OCI-M1 (cell line): ENCODE data around the gene PLCL1.

Experiments
- DNase-seq: peaks from one replicate; lab custom pipeline; 2025; lab: John Stamatoyannopoulos, UW

The PLCL1 gene

DNA sequence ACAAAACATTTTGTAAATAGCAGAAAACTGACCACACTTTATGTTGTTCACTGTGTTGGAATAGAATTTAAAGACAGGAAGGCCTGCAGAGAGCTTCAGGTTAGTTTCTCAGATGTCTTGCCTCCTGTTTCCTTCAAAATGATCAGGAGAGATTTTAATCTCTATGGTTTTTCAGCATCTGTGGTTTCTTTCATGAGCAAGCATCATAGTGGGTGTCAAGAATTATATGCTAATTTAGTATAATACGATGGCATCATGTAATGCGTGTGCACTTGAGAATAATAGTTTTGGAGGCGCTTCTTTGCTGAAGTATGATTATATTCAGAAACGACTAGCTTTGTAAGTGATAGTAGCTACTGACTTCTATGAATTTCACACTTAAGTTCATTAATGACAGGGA lies 149.9 kb downstream of the PLCL1 start:
- DNase-seq, result no peak

DNA sequence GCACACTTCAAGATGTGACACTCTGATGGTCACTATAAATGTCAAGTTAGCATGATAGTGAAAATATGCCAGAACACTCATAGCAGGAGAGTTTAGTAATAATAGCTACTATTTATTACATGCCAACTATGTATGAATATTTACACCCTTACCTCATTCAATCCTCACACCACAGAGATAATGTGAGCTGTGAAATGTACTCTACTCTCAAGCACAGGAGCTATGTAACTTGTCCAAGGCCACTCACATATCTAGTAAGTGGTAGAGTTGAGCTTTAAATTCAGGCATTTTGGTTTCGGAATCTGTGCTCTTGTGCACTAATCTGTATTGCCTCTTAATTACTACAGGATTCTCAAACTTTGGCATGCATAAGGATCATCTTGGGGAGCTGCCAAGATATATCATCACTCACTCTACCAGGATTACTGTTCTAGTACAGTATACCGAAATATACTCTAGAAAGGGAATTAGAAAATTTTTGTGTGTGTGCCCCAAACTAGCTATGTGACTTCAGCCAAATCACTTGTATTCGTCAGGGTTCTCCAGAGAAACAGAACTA lies 154.3 kb downstream of the PLCL1 start:
- no peak for DNase-seq

DNA sequence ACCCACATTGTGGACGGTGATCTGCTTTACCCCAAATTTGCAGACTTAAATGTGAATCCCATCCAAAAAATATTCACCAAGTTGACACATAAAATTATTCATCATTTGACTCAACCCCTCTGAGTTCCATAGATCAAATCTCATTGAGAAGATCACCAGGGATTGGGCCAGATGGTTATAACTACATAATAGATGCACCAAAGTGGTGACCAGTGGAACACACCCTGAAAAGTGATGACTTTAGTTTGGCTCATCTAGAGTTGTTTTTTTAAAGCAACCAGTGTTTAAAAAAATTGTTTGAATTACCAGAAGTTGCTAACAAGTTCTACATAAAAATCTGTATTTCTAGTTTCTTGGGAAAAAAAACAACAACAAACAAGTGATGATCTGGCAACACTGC lies 155.0 kb downstream of the PLCL1 start:
- DNase-seq, result no peak

DNA sequence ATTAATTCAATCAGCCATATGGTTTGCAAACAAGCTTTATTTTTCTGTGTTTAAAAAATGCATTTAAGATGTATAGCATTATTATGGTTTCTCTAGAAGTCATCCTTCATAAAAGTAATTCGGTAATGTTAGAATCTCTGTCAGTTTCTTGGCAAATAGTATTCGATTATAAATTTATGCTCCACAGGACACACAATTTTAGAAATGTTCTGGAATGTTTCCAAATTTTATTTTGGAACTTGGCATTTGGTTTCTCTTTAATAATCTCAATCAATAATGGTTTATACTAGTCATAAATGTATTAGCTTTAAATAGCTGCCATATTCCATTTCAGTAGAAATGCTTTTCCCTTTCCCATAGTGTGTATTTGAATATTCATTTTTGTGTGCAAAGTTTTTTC lies 156.4 kb downstream of the PLCL1 start:
- DNase-seq, result no peak

DNA sequence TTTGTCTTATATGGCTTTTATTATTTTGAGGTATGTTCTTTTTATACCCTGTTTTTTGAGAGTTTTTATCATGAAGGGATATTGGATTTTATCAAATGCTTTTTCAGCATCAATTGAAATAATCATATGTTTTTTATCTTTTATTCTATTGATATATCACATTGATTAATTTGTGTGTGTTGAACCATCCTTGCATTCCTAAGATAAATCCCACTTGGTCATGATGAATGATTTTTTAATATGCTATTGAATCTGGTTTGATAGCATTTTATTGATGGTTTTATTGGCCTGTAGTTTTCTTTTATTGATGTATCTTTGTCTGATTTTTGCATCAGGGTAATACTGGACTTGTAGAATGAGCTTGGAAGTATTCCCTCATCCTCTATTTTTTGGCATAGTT lies 160.3 kb downstream of the PLCL1 start:
- no peak for DNase-seq

DNA sequence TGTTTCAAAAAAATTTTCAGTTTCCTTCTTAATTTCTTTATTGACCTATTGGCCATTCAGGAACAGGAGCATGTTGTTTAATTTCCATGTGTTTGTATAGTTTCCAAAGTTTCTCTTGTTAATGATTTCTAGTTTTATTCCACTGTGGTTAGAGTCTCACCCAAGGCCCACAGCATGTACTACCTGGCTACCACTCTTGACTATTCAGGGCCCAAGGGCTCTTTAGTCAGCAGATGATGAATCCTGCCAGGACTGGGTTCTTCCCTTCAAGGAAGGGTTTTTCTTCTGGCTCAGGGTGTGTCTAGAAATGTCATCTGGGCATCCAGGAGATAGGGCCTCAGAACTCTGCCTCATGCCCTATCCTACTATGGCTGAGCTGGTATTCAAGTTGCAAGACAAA lies 161.4 kb downstream of the PLCL1 start:
- DNase-seq, result no peak

DNA sequence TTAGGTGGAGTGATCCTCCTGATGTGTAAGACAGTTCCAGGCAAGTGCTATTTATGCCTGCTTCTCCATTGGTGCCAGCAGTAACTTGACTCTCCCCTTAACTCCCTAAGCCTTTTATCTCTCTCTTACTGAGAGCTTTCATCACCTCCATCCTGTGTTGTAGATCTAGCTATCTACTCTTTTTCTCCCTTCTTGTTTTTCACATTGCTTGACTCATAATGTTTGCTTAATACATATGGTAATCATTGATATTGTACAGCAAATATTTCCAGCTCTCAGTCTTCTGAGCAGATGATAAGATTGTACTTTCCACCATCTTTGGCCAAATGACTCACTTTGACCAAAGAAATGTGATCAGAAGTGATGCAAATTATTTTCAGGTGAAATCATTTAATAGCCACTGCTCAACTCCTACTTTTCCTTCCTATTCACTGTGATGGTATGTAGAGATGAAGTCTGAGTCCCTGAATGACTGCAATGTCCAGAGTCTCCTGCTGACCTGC lies 165.0 kb downstream of the PLCL1 start:
- peak; percentile 6 for DNase-seq

DNA sequence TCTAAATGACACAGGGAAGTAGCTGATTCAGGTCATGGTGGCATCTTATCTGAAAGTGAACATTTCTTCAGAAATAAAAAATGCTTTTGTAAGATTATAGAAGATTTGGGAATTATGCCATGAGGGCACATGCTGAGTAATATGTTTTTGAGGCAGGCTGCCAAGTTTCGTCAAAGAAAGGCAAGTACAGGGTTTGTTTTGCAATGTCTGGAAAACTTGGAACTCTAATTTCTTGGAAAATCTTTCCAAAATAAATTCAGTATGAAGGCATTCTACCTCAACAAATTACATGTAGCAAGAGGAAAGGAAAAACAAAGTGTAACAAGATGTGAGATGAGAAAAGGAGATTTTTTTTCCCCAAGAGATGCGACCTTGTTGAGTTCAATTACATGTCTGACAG lies 167.7 kb downstream of the PLCL1 start:
- DNase-seq, result no peak

DNA sequence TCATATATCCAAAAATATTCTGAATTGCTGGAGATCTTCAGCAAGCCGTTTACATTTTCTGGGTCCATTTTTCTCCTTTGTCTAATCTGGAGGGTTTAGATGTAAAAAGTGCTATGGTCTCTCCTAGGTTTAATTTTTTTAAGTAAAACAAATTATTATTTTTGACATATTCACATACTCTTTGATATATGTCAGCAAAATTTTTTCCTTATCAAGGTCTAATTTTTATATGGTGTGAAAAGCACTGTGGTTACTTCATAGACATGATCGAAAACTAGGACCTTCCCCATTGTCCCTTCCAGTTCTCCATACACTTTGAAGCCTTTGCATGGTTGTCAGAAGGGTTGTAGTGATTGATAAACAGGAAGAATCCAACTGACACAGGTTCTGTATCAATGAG lies 168.2 kb downstream of the PLCL1 start:
- DNase-seq, result no peak

DNA sequence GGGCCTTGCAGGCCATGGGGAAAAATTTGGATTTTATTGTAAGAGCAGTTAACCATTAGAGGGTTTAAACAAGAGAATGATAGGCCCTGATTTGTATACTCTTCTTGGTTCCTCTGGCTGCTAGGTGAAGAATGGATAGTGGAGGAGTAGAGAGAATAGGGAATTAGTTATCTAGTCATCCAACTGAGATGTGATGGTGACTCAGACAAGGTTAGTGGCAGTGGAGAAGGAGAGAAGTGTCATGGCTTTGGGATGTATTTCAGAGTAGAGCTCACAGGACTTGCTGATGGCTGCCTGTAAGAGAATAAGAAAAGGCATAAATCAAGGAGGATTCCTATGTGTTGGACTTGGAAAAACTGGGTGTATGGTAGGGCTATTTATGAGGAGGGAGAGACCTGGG lies 169.4 kb downstream of the PLCL1 start:
- no peak for DNase-seq

DNA sequence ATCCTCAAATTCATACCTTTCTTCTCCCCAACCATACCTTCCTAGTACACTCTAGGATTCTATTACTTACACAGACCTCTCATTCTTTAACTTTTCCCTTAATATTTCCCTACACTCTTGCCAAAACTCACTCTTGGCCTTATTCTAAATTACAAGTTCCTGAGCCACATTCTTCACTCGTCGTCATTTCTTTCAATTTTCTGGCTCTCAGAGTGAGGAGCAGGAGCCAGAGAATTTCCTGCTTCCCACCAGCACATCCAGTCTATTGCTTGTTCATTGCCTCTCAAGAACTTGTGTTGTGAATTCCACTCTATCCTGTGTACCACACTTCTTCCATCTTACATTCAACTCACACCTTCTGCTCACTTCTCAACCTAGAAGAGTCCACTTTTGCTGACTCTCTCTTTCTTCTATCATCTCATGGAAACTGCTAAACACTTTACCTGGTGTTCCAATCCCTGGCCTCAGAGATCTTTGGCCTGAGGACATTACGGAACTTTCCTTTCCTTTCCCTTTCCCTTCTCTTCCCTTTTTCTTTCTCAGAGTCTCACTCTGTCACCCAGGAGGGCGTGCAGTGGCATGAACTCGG lies 171.6 kb downstream of the PLCL1 start:
- no peak for DNase-seq

DNA sequence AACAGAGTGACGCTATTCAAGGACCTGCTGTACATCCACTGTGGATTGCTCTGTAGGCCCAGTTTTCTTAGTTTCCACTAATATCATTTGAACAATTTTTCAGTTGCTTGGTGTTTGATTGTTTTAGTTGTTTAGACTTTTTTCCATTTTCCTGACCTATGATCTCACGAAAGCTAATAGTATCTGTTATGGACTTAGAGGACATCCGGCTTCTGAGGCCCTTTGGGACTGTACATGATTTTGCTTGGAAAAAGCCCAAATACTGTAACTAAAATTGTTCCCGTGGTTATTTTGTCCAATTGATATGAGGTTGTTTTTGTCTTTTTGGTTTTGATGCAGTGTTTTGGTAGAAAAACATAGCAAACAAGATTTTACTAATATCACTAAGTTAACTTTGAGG lies 174.6 kb downstream of the PLCL1 start:
- no peak for DNase-seq

DNA sequence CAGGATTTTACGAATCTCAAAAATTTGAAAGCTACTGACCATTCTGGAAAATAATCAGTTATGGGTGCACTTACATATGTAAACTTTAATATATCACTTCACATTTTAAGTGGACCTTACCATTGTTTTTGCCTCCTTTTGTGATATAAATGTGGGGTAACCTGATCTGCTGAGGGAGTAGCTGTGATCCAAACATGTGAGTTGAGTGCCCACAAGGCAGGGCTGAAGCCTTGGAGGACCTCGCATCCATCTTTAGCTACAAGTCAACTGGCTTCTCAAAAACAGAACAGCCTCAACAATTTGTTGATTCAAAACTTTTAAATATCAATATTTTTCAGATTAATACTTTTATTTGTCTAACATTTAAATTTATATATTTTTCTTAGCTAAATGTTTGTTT lies 178.2 kb downstream of the PLCL1 start:
- peak; percentile 35 for DNase-seq

DNA sequence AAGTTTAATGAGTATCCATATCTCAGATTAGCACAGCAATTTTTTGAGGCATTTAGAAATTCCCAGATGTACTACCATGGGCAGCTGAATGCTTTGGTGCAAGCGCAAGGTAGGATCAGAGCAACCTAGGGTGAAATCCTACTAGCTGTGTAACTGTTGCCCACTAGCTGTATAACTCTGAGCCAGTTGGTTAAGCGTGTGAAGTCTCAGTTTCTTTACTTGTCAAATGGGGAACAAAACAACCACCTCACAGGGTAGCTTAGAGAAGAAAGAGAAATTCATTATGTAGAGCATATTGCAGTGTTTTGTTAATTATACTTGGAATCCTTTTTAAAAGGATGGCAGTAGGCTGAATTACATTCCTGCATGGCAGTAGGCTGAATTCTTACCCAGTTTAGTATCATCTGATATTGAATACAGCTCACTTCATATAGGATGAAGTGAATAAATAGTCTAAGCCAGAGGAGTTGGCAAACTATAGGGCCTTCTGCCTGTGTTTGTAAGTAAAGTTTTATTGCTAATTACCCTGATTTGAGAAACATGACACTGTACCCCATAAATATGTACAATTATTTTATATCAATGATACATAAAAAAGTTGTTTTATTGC lies 180.7 kb downstream of the PLCL1 start:
- no peak for DNase-seq

DNA sequence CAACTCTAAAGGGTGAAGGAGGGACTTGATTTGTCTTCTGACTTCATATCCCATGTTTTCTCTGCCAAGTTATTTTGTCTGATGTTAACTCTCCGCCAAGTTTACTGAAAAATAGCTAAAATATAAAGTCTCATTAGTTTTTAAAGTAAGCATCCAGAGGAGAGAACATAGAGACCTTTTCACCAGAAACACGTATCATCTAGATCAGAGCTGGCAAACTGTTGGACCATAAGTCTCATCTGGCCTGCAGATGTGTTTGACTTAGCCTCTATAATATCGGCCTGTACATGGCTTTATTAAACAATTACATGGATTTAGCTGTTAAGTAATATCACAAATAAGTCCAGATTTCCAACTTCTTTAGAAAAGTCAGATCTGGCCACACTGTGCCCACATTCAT lies 182.6 kb downstream of the PLCL1 start:
- no peak for DNase-seq

DNA sequence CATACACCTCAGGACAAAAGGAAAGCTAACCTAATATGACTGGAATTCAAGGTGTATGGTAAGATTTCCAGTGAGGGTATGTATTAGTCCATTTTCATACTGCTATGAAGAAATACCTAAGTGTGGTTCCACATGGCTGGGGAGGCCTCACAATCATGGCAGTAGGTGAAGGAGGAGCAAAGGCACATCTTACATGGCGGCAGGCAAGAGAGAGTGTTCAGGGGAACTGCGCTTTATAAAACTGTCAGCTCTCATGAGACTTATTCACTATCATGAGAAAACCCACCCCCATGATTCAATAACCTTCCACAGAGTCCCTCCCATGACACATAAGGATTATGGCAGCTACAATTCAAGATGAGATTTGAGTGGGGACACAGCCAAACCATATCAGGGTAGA lies 186.0 kb downstream of the PLCL1 start:
- no peak for DNase-seq

DNA sequence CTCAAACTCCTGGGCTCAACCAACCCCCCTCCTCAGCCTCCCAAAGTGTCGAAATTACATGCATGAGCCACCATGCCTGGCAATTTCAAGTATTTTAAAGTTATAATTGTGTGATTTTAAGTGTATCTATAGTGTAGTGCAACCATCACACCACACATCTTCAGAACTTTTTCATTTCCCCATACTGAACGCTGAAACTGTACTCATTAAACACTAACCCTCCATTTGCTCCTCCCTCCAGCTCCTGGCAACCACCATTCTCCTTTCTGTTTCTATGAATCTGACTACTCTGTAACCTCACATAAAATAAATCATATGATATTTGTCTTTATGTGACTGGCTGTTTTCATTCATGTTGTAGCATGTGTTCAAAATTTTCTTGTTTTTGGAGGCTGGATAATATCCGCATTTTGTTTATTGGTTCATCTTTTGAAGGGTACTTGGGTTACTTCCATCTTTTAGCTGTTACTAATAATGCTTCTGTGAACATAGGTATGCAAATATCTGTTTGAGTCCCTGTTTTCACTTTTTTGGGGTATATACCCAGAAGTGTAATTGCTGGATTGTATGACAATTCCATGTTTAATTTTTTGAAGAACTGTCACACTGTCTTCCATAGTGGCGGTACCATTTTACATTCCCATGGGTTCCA lies 188.2 kb downstream of the PLCL1 start:
- DNase-seq, result no peak

DNA sequence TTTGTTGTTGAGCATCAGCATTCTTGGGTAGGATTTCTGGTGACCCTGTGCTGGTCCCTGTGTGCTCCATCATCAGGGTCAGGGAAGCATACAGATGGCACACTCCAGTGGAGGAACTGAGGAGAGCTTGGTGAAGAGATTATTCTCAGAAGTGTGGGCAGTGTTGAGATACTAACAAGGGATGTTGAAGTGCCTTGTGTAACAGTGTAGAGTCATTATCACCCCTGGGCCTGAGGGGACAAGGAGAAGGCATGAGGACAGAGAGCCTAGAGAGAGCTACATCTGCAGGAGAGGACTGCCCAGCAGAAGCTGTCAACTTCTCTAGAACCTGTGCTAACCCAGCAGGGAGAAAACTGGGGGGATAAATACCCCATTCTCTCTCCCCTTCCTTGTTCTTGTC lies 189.0 kb downstream of the PLCL1 start:
- DNase-seq, result no peak

DNA sequence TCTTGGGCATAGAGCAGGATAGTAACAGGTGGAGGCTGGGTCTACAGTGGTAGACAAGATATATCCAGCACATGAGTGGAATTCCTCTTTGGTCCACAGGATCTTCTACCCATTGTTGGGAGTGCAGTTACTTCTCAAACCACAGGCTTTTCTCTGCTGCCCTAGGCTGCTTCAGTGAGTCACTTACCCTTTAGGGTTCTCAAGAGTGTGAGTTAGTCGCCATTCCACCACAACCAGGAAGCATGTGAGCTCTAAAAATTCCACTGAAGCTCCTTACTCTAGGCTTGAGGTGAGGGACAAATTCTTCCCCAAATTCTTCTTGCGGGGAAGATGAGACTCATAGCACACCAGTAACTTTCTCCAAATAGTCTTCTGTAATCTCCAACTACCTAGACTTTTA lies 189.4 kb downstream of the PLCL1 start:
- no peak for DNase-seq

DNA sequence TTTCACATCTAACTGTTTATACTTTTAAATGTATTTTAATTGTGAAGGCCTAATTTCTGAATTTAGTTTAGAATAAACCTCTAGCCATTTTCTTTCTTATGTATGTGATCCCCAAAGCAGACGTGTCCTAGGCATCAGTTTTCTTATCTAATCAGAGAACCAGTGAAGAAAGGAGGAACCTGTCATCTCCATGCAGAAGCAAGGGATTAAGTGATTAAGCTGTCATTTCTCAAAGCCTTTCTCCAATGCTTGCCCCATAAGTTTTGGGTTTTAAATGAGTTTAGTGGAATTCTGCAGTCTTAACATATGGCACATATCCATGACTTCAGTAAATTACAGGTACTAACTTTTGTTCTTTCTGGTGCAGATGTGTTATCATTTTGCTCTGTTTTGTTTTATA lies 190.4 kb downstream of the PLCL1 start:
- peak; percentile 52 for DNase-seq

DNA sequence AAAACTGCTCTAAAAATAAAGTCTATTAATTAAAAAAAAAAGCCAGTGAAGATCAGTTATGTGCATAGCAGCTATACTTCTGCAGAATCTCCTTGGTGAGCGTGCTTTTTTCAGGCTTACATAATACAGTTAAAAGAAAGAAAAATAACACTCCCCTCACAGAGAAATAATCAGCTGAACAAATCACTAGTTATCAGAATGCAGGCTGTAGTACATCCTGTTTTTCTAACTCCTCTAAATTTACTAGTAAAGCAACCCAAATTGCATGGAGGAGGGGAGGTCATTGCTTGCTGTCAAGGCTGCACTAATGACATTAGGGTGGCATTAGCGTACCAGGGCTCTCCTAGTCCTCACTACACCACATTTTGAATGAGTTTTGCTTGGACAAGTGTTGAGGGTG lies 192.2 kb downstream of the PLCL1 start:
- peak; percentile 27 for DNase-seq

DNA sequence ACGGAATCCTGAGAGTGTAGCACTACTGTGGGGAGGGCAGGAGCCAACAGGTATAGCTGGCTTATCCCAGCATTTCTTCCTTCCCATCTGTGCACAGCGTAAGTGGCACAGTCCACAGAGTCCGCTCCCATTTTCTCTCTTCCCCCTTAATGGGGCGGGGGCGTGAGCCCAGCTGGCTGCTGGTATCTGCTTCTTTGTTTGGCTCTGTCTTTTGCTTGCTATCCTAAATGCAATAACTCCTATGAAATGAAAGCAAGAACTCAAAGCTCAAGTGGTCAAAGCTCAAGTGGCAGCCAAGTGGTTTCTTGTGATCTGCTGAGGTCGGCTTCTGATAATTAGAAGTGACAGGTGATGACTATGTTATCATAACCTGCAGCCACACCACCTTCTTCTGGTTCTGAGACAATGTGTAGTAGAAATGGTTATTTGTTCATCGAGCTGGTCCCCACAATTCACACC lies 192.7 kb downstream of the PLCL1 start:
- DNase-seq, result peak; percentile 34

DNA sequence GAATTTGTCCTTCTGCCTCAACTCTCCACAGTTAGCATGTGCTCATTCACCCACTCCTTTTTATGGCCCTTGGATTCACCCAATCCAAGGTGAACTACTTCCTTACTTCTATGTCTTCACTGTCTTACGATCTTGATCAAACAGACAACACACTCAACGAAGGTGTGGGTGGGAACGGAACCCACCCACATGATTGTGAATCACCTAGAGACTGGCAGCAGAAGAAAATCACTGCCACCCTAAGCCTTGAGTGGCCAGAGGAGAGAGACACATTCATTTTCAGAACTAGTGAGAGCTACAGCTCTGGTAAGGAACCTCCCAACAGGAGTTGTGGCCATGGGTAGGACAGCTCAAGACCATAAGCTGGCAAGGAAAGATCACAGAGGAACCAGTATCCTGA lies 194.3 kb downstream of the PLCL1 start:
- DNase-seq, result no peak
